Lung (tissue), 12 donors: Measurements from ENCODE around the gene MVB12B. TPM values are rescaled to one million over a fixed set of nuclear protein-coding genes. Genes with fewer than 3 reads are reported as not detected.

ENCODE experiments used
- ATAC-seq: fragments of 200-7000 bp; cut with Tn5 transposase; one replicate; pipeline ENCODE4 v1.9.1; 2020; ENCODE audit warnings: moderate number of reproducible peaks; ENCODE audit not compliant: insufficient read depth, low FRiP score
- DNase-seq, 3 donors: peaks; one replicate each; pipeline ENCODE4 v3.0.0-alpha.2; 2013 to 2017
- H3K27ac ChIP-seq, 2 donors: one replicate each; pipeline ENCODE4 v1.5.1; 2013; ENCODE audit warnings: mild to moderate bottlenecking in 2 of 2, moderate library complexity in 2 of 2, control low read depth in 1 of 2, inconsistent platforms in 1 of 2, low read depth in 1 of 2, low read length in 1 of 2
- H3K27me3 ChIP-seq, 3 donors: one replicate each; pipeline ENCODE4 v1.5.1; 2013; ENCODE audit warnings: low read length in 2 of 3; ENCODE audit not compliant: control insufficient read depth in 3 of 3, insufficient read depth in 3 of 3
- H3K36me3 ChIP-seq, 4 donors: one replicate each; pipeline ENCODE4 v1.5.1; 2013; ENCODE audit warnings: low read length in 4 of 4, mild to moderate bottlenecking in 1 of 4, moderate library complexity in 1 of 4; ENCODE audit not compliant: control insufficient read depth in 4 of 4, insufficient read depth in 4 of 4
- H3K4me1 ChIP-seq, 5 donors: one replicate each; pipeline ENCODE4 v1.5.1; 2013; ENCODE audit warnings: low read length in 5 of 5, mild to moderate bottlenecking in 2 of 5, moderate library complexity in 1 of 5; ENCODE audit not compliant: control insufficient read depth in 5 of 5, insufficient read depth in 5 of 5
- H3K4me3 ChIP-seq: one replicate; pipeline ENCODE4 v1.5.1; 2013; ENCODE audit warnings: mild to moderate bottlenecking, control low read depth, moderate library complexity
- H3K9ac ChIP-seq, 2 donors: one replicate each; pipeline ENCODE4 v1.5.1; 2013; ENCODE audit warnings: low read length in 2 of 2, control low read depth in 1 of 2; ENCODE audit not compliant: insufficient read depth in 1 of 2
- H3K9me3 ChIP-seq, 4 donors: one replicate each; pipeline ENCODE4 v1.5.1; 2013; ENCODE audit warnings: low read length in 3 of 4, mild to moderate bottlenecking in 1 of 4, moderate library complexity in 1 of 4; ENCODE audit not compliant: control insufficient read depth in 4 of 4, insufficient read depth in 3 of 4
- WGBS, 2 donors: extraction: QIAGEN DNeasy Blood & Tissue Kit; methylation state at CpG; one replicate each; pipeline ENCODE4 v1.1.7; 2013; 5-methylcytosine and 5-hydroxymethylcytosine counted together
- polyA plus RNA-seq, 2 donors: library from polyadenylated mRNA; stranded (reverse); fragments of 200-250 nt; gene quantifications; one replicate each; pipeline ENCODE4 v1.2.1, GENCODE V29; 2013
- total RNA-seq, 2 donors: library from RNA; depleted of rRNA in 1 of 2; stranded (reverse); fragments of >200 nt in 1 of 2; gene quantifications; one replicate each; pipeline ENCODE4 v1.2.1, GENCODE V29; 2014 to 2021
- TF ChIP-seq, protein P1 (sequence below): IDR thresholded peaks from 2 replicates; pipeline ENCODE4 v1.5.1; 2012; ENCODE audit warnings: mild to moderate bottlenecking; ENCODE audit errors: control extremely low read depth, extremely low read depth
- donor health status: control.
- donor health status: control.
- donor health status: Bipolar disorder and iron deficiency.
- donor health status: healthy.
- donor health status: DM: yes; HTN: yes; CAD: no.

Gene MVB12B
- total and polyA plus RNA-seq, 4 donors: 9.5 to 33.6 (median 16.5) TPM

DNA sequence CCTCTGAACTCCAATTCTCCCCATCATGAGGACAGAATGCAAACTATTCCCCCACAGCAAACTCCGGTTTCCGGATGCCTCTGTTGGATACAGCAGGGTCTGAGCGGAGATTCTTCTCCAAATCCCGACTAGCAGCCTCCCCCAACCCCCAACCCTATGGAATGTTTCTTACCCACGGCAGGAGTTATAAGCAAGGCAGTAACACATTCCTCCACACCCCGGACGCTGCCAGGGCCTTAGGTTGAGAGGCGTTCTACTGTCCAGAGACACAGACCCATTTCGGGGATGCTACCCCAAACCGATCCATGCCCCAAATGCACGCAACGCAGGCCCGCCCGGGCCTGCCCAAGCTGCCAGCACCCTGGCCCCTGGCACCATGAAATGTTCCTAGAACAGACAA is 201.5 kb downstream of the MVB12B start:
- H3K4me1 ChIP-seq: peaks cover 0 to 20% (median 0%) of the 10 kb centered on the region in 5 donors
- TF ChIP-seq, protein P1, sequence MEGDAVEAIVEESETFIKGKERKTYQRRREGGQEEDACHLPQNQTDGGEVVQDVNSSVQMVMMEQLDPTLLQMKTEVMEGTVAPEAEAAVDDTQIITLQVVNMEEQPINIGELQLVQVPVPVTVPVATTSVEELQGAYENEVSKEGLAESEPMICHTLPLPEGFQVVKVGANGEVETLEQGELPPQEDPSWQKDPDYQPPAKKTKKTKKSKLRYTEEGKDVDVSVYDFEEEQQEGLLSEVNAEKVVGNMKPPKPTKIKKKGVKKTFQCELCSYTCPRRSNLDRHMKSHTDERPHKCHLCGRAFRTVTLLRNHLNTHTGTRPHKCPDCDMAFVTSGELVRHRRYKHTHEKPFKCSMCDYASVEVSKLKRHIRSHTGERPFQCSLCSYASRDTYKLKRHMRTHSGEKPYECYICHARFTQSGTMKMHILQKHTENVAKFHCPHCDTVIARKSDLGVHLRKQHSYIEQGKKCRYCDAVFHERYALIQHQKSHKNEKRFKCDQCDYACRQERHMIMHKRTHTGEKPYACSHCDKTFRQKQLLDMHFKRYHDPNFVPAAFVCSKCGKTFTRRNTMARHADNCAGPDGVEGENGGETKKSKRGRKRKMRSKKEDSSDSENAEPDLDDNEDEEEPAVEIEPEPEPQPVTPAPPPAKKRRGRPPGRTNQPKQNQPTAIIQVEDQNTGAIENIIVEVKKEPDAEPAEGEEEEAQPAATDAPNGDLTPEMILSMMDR: no peak

DNA sequence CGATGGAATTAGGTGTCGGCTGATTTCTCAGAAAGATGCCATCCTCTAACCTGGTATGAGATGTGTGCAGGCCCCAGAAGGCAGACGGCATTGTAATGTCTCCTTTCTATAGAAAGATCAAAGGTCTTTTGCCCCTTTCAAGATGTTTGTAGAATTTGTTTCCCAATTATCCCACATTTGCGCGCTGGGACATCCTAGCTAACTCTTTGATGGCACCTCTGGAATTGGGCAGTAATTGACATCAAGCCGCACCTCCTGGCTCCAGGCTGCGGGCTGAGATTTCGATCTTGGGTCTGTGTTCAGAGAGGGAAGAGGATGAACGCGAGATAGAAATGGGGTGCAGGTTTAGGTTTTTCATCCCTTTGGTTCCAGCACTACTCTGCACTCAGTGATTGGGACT is 202.3 kb downstream of the MVB12B start:
- Histone ChIP-seq H3K36me3 (no peaks in the 10 kb centered on the region), H3K27ac (no peak overlapping the region), H3K9me3 (no peaks in the 10 kb centered on the region), H3K4me3 (no peak overlapping the region), H3K27me3 (peaks cover 0 to 16% (median 0%) of the 10 kb centered on the region in 3 donors), H3K4me1 (peaks cover 0 to 15% (median 0%) of the 10 kb centered on the region in 5 donors), H3K9ac (no peak overlapping the region)
- 95 to 96% methylated on average over 10 of the region's 10 CpGs for WGBS, 2 donors
- DNase-seq (no peak), ATAC-seq (no peak)
- TF ChIP-seq, protein P1: no peak

More for the DNA sequence above, 201.5 kb downstream of the MVB12B start:
- Histone ChIP-seq H3K36me3 (no peaks in the 10 kb centered on the region), H3K4me3 (no peak overlapping the region), H3K9me3 (no peaks in the 10 kb centered on the region), H3K9ac (no peak overlapping the region), H3K27ac (no peak overlapping the region), H3K27me3 (peaks cover 0 to 18% (median 2%) of the 10 kb centered on the region in 3 donors)
- 93 to 95% methylated on average over 14 of the region's 14 CpGs for WGBS, 2 donors
- ATAC-seq (no peak), DNase-seq (no peak)

DNA sequence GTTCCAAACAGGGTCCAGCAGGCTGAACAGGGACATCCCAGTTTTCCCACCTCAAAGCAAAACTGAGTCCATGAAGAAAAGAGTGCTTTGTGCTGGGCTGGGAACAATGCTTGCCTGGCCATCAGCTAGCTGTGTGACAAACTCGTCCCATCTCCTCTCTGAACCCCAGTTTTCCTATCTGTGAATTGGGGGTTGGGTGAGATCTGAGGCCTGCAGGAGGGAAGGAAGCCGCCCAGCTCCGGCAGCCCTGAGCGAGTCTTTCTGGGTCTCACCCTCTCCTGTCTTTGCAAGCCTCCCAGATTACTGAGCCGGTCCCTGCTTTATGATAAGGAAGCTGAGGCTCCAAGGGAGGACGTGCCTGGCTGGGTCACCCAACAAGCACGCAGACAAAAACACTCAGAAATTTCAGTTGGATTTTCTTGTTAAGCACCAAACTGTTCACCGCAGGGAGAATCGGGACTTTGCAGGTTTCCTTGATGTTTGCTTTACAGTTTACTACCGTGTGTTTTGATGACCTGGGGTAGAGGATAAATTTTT is 204.5 kb downstream of the MVB12B start:
- H3K27ac ChIP-seq: no peak overlapping the region
- 78% methylated on average over 10 of the region's 10 CpGs for WGBS, 2 donors
- peaks cover 0 to 15% (median 0%) of the 10 kb centered on the region in 5 donors for H3K4me1 ChIP-seq
- no peak overlapping the region for H3K4me3 ChIP-seq
- DNase-seq (no peak), ATAC-seq (no peak)
- no peaks in the 10 kb centered on the region for H3K36me3 ChIP-seq
- TF ChIP-seq, protein P1: no peak
- peaks cover 0 to 22% (median 4%) of the 10 kb centered on the region in 3 donors for H3K27me3 ChIP-seq
- H3K9ac ChIP-seq: no peak overlapping the region
- no peaks in the 10 kb centered on the region for H3K9me3 ChIP-seq

DNA sequence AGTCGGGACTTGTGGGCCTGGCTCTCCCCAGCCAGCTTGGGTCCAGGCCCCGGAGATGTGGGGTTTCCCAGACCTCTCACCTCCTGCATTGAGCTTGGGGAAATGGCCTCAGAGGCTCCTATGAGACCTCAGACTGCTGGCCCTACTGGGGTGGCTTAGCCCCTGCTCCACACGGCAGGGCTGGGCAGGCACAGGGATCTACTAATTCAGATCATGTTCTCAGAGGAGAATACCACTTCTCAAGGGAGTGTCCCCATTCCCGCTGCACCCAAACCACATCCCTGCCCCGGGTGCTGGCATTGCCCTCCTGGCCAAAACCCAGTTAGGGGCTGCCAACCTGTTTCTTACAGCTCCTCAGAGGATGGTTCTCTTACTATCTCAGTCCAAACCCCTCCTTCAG is 205.0 kb downstream of the MVB12B start:
- H3K27ac ChIP-seq: no peak overlapping the region
- no peaks in the 10 kb centered on the region for H3K9me3 ChIP-seq
- TF ChIP-seq, protein P1: no peak
- no peak overlapping the region for H3K4me3 ChIP-seq
- no peaks in the 10 kb centered on the region for H3K36me3 ChIP-seq
- no peak overlapping the region for H3K9ac ChIP-seq
- DNase-seq (no peak), ATAC-seq (no peak)
- WGBS, 2 donors: 72 to 83% methylated on average over 5 of the region's 5 CpGs
- peaks cover 0 to 23% (median 6%) of the 10 kb centered on the region in 3 donors for H3K27me3 ChIP-seq
- H3K4me1 ChIP-seq: peaks cover 0 to 15% (median 0%) of the 10 kb centered on the region in 5 donors
